Measurements from ENCODE around the gene DGKH.

The DGKH gene

DNA sequence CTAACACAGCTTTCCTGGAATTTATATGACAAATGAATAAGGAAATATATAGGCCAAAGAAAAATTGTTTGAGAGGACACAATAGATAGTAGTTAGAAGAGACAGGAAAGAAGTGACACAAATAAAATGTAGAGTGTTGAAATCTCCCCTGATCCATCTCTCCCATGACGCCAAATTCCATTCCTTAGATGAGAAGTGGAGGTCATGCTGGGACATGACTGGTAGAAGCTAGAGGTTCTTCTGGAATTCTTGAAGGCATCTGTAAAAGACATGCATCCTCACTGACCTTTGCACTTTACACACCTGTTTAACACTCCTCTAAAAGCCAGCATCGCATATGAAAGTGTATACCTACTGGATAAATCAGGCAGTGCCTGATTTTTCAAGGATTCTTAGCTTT, 67.8 kb downstream of the DGKH start:
- no peaks in the 10 kb centered on the region for H3K79me2 ChIP-seq (ENCODE audit: insufficient read depth, low read length)
- H3K9me2 ChIP-seq (ENCODE audit: low read depth, low read length) = no peaks in the 10 kb centered on the region
- no peaks in the 10 kb centered on the region for H3K9me3 ChIP-seq (ENCODE audit: low read length)
- H3K36me3 ChIP-seq (ENCODE audit: insufficient read depth, low read length) = no peaks in the 10 kb centered on the region
- no peak overlapping the region for H3K4me3 ChIP-seq (ENCODE audit: low read depth, low read length, poor library complexity, severe bottlenecking)
- no peaks in the 10 kb centered on the region for H3F3A ChIP-seq (ENCODE audit: insufficient read depth, low read length)
- H4K20me1 ChIP-seq (ENCODE audit: insufficient read depth, low read length) = no peaks in the 10 kb centered on the region
- H3K27me3 ChIP-seq (ENCODE audit: insufficient read depth, low read length) = no peaks in the 10 kb centered on the region
- no peak overlapping the region for H3K27ac ChIP-seq (ENCODE audit: low read depth, low read length, poor library complexity, severe bottlenecking)
- no peak overlapping the region for H3K4me2 ChIP-seq (ENCODE audit: low read length)
- no peaks in the 10 kb centered on the region for H3K4me1 ChIP-seq (ENCODE audit: insufficient read depth, low read length, severe bottlenecking)
- no peak for TF ChIP-seq EZH2 (IDR thresholded peaks at IDR 0.05; ENCODE audit: borderline replicate concordance, low read length)
- TF ChIP-seq, protein P1, sequence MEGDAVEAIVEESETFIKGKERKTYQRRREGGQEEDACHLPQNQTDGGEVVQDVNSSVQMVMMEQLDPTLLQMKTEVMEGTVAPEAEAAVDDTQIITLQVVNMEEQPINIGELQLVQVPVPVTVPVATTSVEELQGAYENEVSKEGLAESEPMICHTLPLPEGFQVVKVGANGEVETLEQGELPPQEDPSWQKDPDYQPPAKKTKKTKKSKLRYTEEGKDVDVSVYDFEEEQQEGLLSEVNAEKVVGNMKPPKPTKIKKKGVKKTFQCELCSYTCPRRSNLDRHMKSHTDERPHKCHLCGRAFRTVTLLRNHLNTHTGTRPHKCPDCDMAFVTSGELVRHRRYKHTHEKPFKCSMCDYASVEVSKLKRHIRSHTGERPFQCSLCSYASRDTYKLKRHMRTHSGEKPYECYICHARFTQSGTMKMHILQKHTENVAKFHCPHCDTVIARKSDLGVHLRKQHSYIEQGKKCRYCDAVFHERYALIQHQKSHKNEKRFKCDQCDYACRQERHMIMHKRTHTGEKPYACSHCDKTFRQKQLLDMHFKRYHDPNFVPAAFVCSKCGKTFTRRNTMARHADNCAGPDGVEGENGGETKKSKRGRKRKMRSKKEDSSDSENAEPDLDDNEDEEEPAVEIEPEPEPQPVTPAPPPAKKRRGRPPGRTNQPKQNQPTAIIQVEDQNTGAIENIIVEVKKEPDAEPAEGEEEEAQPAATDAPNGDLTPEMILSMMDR (IDR thresholded peaks at IDR 0.05; ENCODE audit: low read length) = no peak
- H2AFZ ChIP-seq (ENCODE audit: low read length) = no peak overlapping the region
- no peak overlapping the region for H3K9ac ChIP-seq (ENCODE audit: low read length)

DNA sequence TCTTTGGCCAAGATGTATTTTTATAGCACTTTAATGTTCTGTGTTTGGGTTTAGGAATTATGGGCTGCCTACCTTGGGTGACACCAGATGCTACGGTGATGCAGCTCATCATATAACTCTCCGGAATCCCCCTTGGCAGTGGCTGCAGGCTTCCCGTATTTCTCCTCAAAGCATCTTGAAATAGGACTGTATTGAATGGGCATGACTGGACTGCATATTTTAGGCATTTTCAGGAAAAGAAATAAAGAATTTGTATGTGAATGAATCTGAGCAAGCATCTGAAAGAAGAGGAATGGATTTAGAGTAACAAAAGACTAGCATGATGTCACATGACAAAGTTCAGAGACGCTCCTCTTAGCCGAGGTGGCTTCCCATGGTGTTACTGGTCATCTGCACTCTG, 70.6 kb downstream of the DGKH start:
- Histone ChIP-seq H4K20me1 (ENCODE audit: insufficient read depth, low read length) (no peaks in the 10 kb centered on the region), H3K4me3 (ENCODE audit: low read depth, low read length, poor library complexity, severe bottlenecking) (no peak overlapping the region), H3K9ac (ENCODE audit: low read length) (no peak overlapping the region), H3K4me1 (ENCODE audit: insufficient read depth, low read length, severe bottlenecking) (no peaks in the 10 kb centered on the region), H3K27me3 (ENCODE audit: insufficient read depth, low read length) (no peaks in the 10 kb centered on the region), H3K9me3 (ENCODE audit: low read length) (no peaks in the 10 kb centered on the region), H2AFZ (ENCODE audit: low read length) (no peak overlapping the region), H3K9me2 (ENCODE audit: low read depth, low read length) (no peaks in the 10 kb centered on the region), H3K79me2 (ENCODE audit: insufficient read depth, low read length) (no peaks in the 10 kb centered on the region), H3F3A (ENCODE audit: insufficient read depth, low read length) (no peaks in the 10 kb centered on the region), H3K27ac (ENCODE audit: low read depth, low read length, poor library complexity, severe bottlenecking) (no peak overlapping the region), H3K36me3 (ENCODE audit: insufficient read depth, low read length) (no peaks in the 10 kb centered on the region), H3K4me2 (ENCODE audit: low read length) (no peak overlapping the region)
- TF ChIP-seq EZH2 (IDR thresholded peaks at IDR 0.05; ENCODE audit: borderline replicate concordance, low read length) = no peak
- TF ChIP-seq, protein P1 (IDR thresholded peaks at IDR 0.05; ENCODE audit: low read length) = no peak

DNA sequence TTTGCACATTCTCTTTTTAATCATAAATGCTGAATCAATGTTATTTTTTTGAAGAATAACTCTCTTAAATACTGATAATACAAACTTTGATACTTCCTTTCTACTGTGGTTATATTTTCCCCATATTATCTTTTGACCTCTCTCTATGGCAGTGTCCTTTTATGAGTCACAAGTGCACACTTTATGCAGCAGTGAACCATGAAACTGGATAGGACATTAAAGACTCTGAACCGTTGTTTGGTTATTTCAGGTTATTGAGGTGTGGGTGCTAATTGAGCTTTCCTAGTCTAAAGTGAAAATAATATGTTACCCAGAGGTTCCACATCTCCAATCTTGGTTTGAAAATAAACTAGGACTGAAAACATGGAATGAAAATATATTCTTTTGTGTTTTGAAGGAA, 71.4 kb downstream of the DGKH start:
- H4K20me1 ChIP-seq (ENCODE audit: insufficient read depth, low read length) = no peaks in the 10 kb centered on the region
- H3K36me3 ChIP-seq (ENCODE audit: insufficient read depth, low read length) = no peaks in the 10 kb centered on the region
- H2AFZ ChIP-seq (ENCODE audit: low read length) = no peak overlapping the region
- no peak overlapping the region for H3K4me3 ChIP-seq (ENCODE audit: low read depth, low read length, poor library complexity, severe bottlenecking)
- H3K27ac ChIP-seq (ENCODE audit: low read depth, low read length, poor library complexity, severe bottlenecking) = no peak overlapping the region
- no peaks in the 10 kb centered on the region for H3K9me2 ChIP-seq (ENCODE audit: low read depth, low read length)
- TF ChIP-seq EZH2 (IDR thresholded peaks at IDR 0.05; ENCODE audit: borderline replicate concordance, low read length) = no peak
- TF ChIP-seq, protein P1 (IDR thresholded peaks at IDR 0.05; ENCODE audit: low read length) = no peak
- no peaks in the 10 kb centered on the region for H3K27me3 ChIP-seq (ENCODE audit: insufficient read depth, low read length)
- H3F3A ChIP-seq (ENCODE audit: insufficient read depth, low read length) = no peaks in the 10 kb centered on the region
- no peak overlapping the region for H3K4me2 ChIP-seq (ENCODE audit: low read length)
- no peaks in the 10 kb centered on the region for H3K4me1 ChIP-seq (ENCODE audit: insufficient read depth, low read length, severe bottlenecking)
- H3K9ac ChIP-seq (ENCODE audit: low read length) = no peak overlapping the region
- no peaks in the 10 kb centered on the region for H3K9me3 ChIP-seq (ENCODE audit: low read length)
- no peaks in the 10 kb centered on the region for H3K79me2 ChIP-seq (ENCODE audit: insufficient read depth, low read length)
